CD4-positive, alpha-beta memory T cell (primary cell): ENCODE results near the gene RASGRP1. TPM values are rescaled to one million over a fixed set of nuclear protein-coding genes. Genes with fewer than 3 reads are reported as not detected.

ENCODE experiments used
- CTCF ChIA-PET: fragments of 350-600 bp; sonication (Branson Sonifier 250); formaldehyde crosslinking; loops from one replicate; lab custom pipeline; 2021; ENCODE audit warnings: inconsistent platforms; ENCODE audit not compliant: partially characterized antibody; lab: Charles Lee
- POLR2A ChIA-PET: fragments of 350-600 bp; sonication (Branson Sonifier 250); formaldehyde crosslinking; loops from one replicate; lab custom pipeline; 2021; ENCODE audit not compliant: partially characterized antibody; lab: Charles Lee
- DNase-seq, 5 donors: peaks; one replicate each; pipeline versions ENCODE4 v3.0.0 to v3.0.0-alpha.2; 2020 to 2022; ENCODE audit warnings: mixed read lengths in 1 of 5
- H3K27ac ChIP-seq: one replicate; pipeline ENCODE4 v1.7.0; 2013; ENCODE audit warnings: low read depth, low read length
- H3K27me3 ChIP-seq: 2 replicates; pipeline ENCODE4 v1.7.0; 2013; ENCODE audit warnings: mild to moderate bottlenecking, low read length, moderate library complexity; ENCODE audit not compliant: insufficient read depth
- H3K36me3 ChIP-seq: 2 replicates; pipeline ENCODE4 v1.7.0; 2013; ENCODE audit warnings: mild to moderate bottlenecking, low read length, moderate library complexity; ENCODE audit not compliant: insufficient read depth
- H3K4me1 ChIP-seq: 2 replicates; pipeline ENCODE4 v1.7.0; 2013; ENCODE audit warnings: mild to moderate bottlenecking, low read length, moderate library complexity; ENCODE audit not compliant: insufficient read depth
- H3K4me3 ChIP-seq, 2 donors: one replicate each; pipeline ENCODE4 v1.7.0; 2013; ENCODE audit warnings: low read length in 2 of 2, mild to moderate bottlenecking in 1 of 2
- H3K9me3 ChIP-seq, 2 donors: one replicate each; pipeline ENCODE4 v1.7.0; 2013; ENCODE audit warnings: low read length in 2 of 2, control low read depth in 1 of 2; ENCODE audit not compliant: control insufficient read depth in 1 of 2
- H3K27ac Mint-ChIP-seq, 7 donors: one replicate each; pipeline ENCODE4 v1.8.0; 2020 to 2021; ENCODE audit warnings: mixed read lengths in 7 of 7, mild to moderate bottlenecking in 6 of 7, inconsistent platforms in 3 of 7, moderate library complexity in 3 of 7
- H3K27me3 Mint-ChIP-seq, 2 donors: one replicate each; pipeline ENCODE4 v1.8.0; 2020 to 2021; ENCODE audit warnings: mixed read lengths in 2 of 2
- H3K36me3 Mint-ChIP-seq, 2 donors: one replicate each; pipeline ENCODE4 v1.8.0; 2020 to 2021; ENCODE audit warnings: mixed read lengths in 2 of 2, inconsistent platforms in 1 of 2, mild to moderate bottlenecking in 1 of 2
- H3K4me1 Mint-ChIP-seq, 4 donors: one replicate each; pipeline ENCODE4 v1.8.0; 2020 to 2021; ENCODE audit warnings: mixed read lengths in 4 of 4, mild to moderate bottlenecking in 1 of 4
- H3K4me3 Mint-ChIP-seq, 8 donors: one replicate each; pipeline ENCODE4 v1.8.0; 2020 to 2021; ENCODE audit warnings: mixed read lengths in 8 of 8, mild to moderate bottlenecking in 7 of 8, moderate library complexity in 6 of 8, inconsistent platforms in 3 of 8
- H3K9me3 Mint-ChIP-seq, 8 donors: one replicate each; pipeline ENCODE4 v1.8.0; 2020 to 2021; ENCODE audit warnings: mixed read lengths in 8 of 8, mild to moderate bottlenecking in 5 of 8, inconsistent platforms in 3 of 8, moderate library complexity in 1 of 8
- intact Hi-C: fragments of 100-400 bp; cut with micrococcal nuclease; formaldehyde crosslinking; loops from one replicate; pipeline ENCODE4 v1.15.1; 2023
- polyA plus RNA-seq, 2 donors: library from polyadenylated mRNA; unstranded; fragments of 300-500 nt; fragmentation: Illumina TruSeq; gene quantifications; one replicate each; pipeline ENCODE4 v1.2.3, GENCODE V29; 2021
- total RNA-seq, 2 experiments: library from RNA; stranded (reverse); gene quantifications; one replicate each; pipeline ENCODE4 v1.2.3, GENCODE V29; 2021

RASGRP1 gene
- total and polyA plus RNA-seq, 4 experiments from 2014 or later, result 47.8 to 125 (median 104) TPM

GRCh38 chr15:38533926-38534325 is 30.7 kb downstream of the RASGRP1 start:
- H3K4me1 Mint-ChIP-seq, result peaks cover 81 to 100% (median 91%) of the 10 kb centered on the region in 4 donors
- H3K4me3 Mint-ChIP-seq, result peak overlapping the region in 7 of 8 donors; percentile 6 to 80 (median 61)
- Histone ChIP-seq H3K27ac (peak overlapping the region; percentile 23), H3K27me3 (no peaks in the 10 kb centered on the region), H3K36me3 (peaks cover 44% of the 10 kb centered on the region), H3K9me3 (no peaks in the 10 kb centered on the region), H3K4me1 (peaks cover 96% of the 10 kb centered on the region), H3K4me3 (no peak overlapping the region)
- DNase-seq, result no peak
- ChIA-PET POLR2A (interaction anchor here (0.8 to 4.4 kb wide), 12 partner anchors 8 to 156 kb away, joined by 3 to 23 read pairs (median 4); partner anchors contain the start of gene RASGRP1), CTCF (interaction anchor here (0.9 to 6.2 kb wide), 10 partner anchors 8 to 165 kb away, joined by 3 to 59 read pairs (median 5); partner anchors contain the start of gene RASGRP1)
- intact Hi-C loops, result no loop called here
- H3K36me3 Mint-ChIP-seq, result peaks cover 62 to 86% of the 10 kb centered on the region in 2 donors
- no peaks in the 10 kb centered on the region for H3K9me3 Mint-ChIP-seq
- no peaks in the 10 kb centered on the region for H3K27me3 Mint-ChIP-seq
- peak overlapping the region in 6 of 7 donors; percentile 61 to 91 (median 79) for H3K27ac Mint-ChIP-seq

DNA sequence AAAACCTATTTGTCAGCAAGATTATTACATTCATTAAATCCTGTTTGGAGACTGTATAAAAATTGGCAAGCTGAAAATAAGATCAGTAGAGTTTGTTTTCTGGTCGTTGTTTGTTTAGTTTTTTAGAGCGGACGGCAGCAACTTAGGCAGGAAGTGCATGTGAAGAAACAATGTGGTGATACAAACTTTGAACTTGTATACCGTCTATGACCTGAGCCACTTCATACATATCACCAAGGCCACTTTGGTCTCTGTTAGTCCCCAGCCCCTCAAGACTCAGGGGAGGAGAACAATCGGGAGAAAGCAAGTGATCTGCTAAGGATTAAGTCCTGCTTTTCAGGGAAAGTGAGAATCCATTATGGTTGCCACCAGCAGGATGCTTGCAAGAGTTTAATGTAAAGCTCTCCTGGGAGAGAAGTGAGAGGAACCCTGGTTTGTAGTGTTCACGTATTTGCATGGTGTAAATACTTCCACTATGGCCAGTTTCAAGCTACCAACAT is 31.1 kb downstream of the RASGRP1 start:
- ChIA-PET CTCF (interaction anchor here (1.2 to 6.2 kb wide), 9 partner anchors 8 to 166 kb away, joined by 4 to 59 read pairs (median 5); partner anchors contain the start of gene RASGRP1), POLR2A (interaction anchor here (0.8 to 4.4 kb wide), 13 partner anchors 8 to 157 kb away, joined by 3 to 23 read pairs (median 4); partner anchors contain the start of gene RASGRP1)
- Histone ChIP-seq H3K9me3 (no peaks in the 10 kb centered on the region), H3K27me3 (no peaks in the 10 kb centered on the region), H3K27ac (peak overlapping the region; percentile 23), H3K4me1 (peaks cover 95% of the 10 kb centered on the region), H3K4me3 (no peak overlapping the region), H3K36me3 (peaks cover 47% of the 10 kb centered on the region)
- peaks cover 80 to 100% (median 90%) of the 10 kb centered on the region in 4 donors for H3K4me1 Mint-ChIP-seq
- H3K9me3 Mint-ChIP-seq, result no peaks in the 10 kb centered on the region
- peak overlapping the region; percentile 44 to 91 (median 65) for H3K27ac Mint-ChIP-seq
- intact Hi-C loops, result no loop called here
- H3K27me3 Mint-ChIP-seq, result no peaks in the 10 kb centered on the region
- peaks cover 66 to 88% of the 10 kb centered on the region in 2 donors for H3K36me3 Mint-ChIP-seq
- H3K4me3 Mint-ChIP-seq, result peak overlapping the region; percentile 3 to 80 (median 52)
- DNase-seq, result no peak

GRCh38 chr15:38532728-38533127 is 31.9 kb downstream of the RASGRP1 start:
- H3K36me3 ChIP-seq, result peaks cover 47% of the 10 kb centered on the region
- H3K4me1 ChIP-seq, result peaks cover 93% of the 10 kb centered on the region
- Mint-ChIP-seq H3K27ac (peak overlapping the region; percentile 64 to 91 (median 79)), H3K36me3 (peaks cover 71 to 87% of the 10 kb centered on the region in 2 donors), H3K9me3 (no peaks in the 10 kb centered on the region), H3K27me3 (no peaks in the 10 kb centered on the region), H3K4me3 (peak overlapping the region in 7 of 8 donors; percentile 11 to 80 (median 53)), H3K4me1 (peaks cover 79 to 100% (median 89%) of the 10 kb centered on the region in 4 donors)
- POLR2A ChIA-PET, result interaction anchor here (0.8 to 4.4 kb wide), 7 partner anchors 9 to 151 kb away, joined by 3 to 23 read pairs (median 5); partner anchors contain the start of gene RASGRP1
- CTCF ChIA-PET, result interaction anchor here (1.5 to 6.2 kb wide), 6 partner anchors 27 to 167 kb away, joined by 5 to 59 read pairs (median 21); partner anchors contain the start of gene RASGRP1
- peak overlapping the region; percentile 23 for H3K27ac ChIP-seq
- intact Hi-C loops, result no loop called here
- H3K9me3 ChIP-seq, result no peaks in the 10 kb centered on the region
- H3K4me3 ChIP-seq, result no peak overlapping the region
- DNase-seq, result no peak
- no peaks in the 10 kb centered on the region for H3K27me3 ChIP-seq

DNA sequence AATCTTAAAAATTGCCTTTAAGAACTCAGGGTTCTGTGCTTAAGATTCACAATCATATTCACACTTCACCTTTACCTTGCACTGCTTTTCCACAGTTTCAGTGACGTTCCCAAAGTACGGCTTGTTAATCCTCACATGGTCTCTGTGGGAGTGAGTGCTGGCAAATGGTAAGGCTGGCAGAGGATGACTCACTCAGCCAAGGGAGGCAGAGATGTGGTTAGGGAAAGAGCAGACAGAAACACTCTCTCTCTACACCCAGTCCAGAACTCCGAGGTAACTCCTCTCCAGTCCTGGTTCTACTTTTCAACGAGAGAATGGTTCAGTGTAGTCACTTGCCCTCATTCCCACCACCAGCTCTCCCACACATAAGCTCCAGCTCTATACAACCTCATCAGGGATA is 33.1 kb downstream of the RASGRP1 start:
- H3K9me3 ChIP-seq, result no peaks in the 10 kb centered on the region
- ChIA-PET CTCF (interaction anchor here (1.3 to 6.2 kb wide), 7 partner anchors 28 to 168 kb away, joined by 3 to 59 read pairs (median 8); partner anchors contain the start of genes FAM98B and RASGRP1), POLR2A (interaction anchor here (1.2 to 4.4 kb wide), 4 partner anchors 13 to 153 kb away, joined by 3 to 23 read pairs (median 10); partner anchors contain the start of gene RASGRP1)
- H3K4me3 Mint-ChIP-seq, result peak overlapping the region in 6 of 8 donors; percentile 34 to 80 (median 47)
- H3K36me3 Mint-ChIP-seq, result peaks cover 69 to 88% of the 10 kb centered on the region in 2 donors
- peaks cover 72 to 99% (median 85%) of the 10 kb centered on the region in 4 donors for H3K4me1 Mint-ChIP-seq
- H3K27me3 Mint-ChIP-seq, result no peaks in the 10 kb centered on the region
- H3K36me3 ChIP-seq, result peaks cover 51% of the 10 kb centered on the region
- no peak overlapping the region for H3K4me3 ChIP-seq
- intact Hi-C loops, result loop anchor here (2.0 kb wide), 1 partner anchor 13 kb away; no protein-coding TSS in a partner anchor
- DNase-seq, result no peak
- H3K9me3 Mint-ChIP-seq, result no peaks in the 10 kb centered on the region
- peak overlapping the region; percentile 2 to 90 (median 88) for H3K27ac Mint-ChIP-seq
- H3K27ac ChIP-seq, result peak overlapping the region; percentile 5
- no peaks in the 10 kb centered on the region for H3K27me3 ChIP-seq
- peaks cover 90% of the 10 kb centered on the region for H3K4me1 ChIP-seq

- no peaks in the 10 kb centered on the region for H3K9me3 ChIP-seq
- H3K4me1 Mint-ChIP-seq, result peaks cover 65 to 99% (median 82%) of the 10 kb centered on the region in 4 donors
- H3K27me3 ChIP-seq, result no peaks in the 10 kb centered on the region
- intact Hi-C loops, result loop anchor here (2.0 kb wide), 1 partner anchor 15 kb away; no protein-coding TSS in a partner anchor
- peak overlapping the region in 6 of 7 donors; percentile 64 to 87 (median 79) for H3K27ac Mint-ChIP-seq
- no peaks in the 10 kb centered on the region for H3K27me3 Mint-ChIP-seq
- H3K27ac ChIP-seq, result no peak overlapping the region
- H3K4me1 ChIP-seq, result peaks cover 79% of the 10 kb centered on the region
- ChIA-PET POLR2A (interaction anchor here (0.8 to 1.8 kb wide), 3 partner anchors 29 to 154 kb away, joined by 3 to 7 read pairs (median 6); no protein-coding TSS in a partner anchor), CTCF (interaction anchor here (2.2 to 6.2 kb wide), 3 partner anchors 34 to 170 kb away, joined by 8 to 51 read pairs (median 25); partner anchors contain the start of gene RASGRP1)
- H3K4me3 Mint-ChIP-seq, result peak overlapping the region in 2 of 8 donors; percentile 33 to 55
- H3K4me3 ChIP-seq, result no peak overlapping the region
- no peaks in the 10 kb centered on the region for H3K9me3 Mint-ChIP-seq
- H3K36me3 ChIP-seq, result peaks cover 47% of the 10 kb centered on the region
- peaks cover 72 to 87% of the 10 kb centered on the region in 2 donors for H3K36me3 Mint-ChIP-seq
- DNase-seq, result peak in 1 of 5 donors; percentile 39
These were observed 34.5 kb downstream of the RASGRP1 start for GRCh38 chr15:38530113-38530512.

GRCh38 chr15:38528294-38528693 is 36.3 kb downstream of the RASGRP1 start:
- peak overlapping the region in 2 of 8 donors; percentile 0 to 8 for H3K4me3 Mint-ChIP-seq
- peaks cover 58% of the 10 kb centered on the region for H3K36me3 ChIP-seq

More at GRCh38 chr15:38528294-38528693, 36.3 kb downstream of the RASGRP1 start:
- Mint-ChIP-seq H3K27ac (peak overlapping the region; percentile 40 to 89 (median 74)), H3K36me3 (peaks cover 68 to 84% of the 10 kb centered on the region in 2 donors), H3K9me3 (no peaks in the 10 kb centered on the region), H3K4me1 (peaks cover 57 to 94% (median 76%) of the 10 kb centered on the region in 4 donors), H3K27me3 (no peaks in the 10 kb centered on the region)
- no peaks in the 10 kb centered on the region for H3K9me3 ChIP-seq
- H3K27ac ChIP-seq, result no peak overlapping the region
- intact Hi-C loops, result no loop called here
- CTCF ChIA-PET, result interaction anchor here (0.8 to 1.7 kb wide), 3 partner anchors 35 to 171 kb away, joined by 3 to 5 read pairs (median 5); no protein-coding TSS in a partner anchor
- peaks cover 61% of the 10 kb centered on the region for H3K4me1 ChIP-seq
- POLR2A ChIA-PET, result interaction anchor here (1.1 to 2.8 kb wide), 2 partner anchors 35 to 161 kb away, joined by 3 to 8 read pairs; no protein-coding TSS in a partner anchor
- H3K27me3 ChIP-seq, result no peaks in the 10 kb centered on the region
- H3K4me3 ChIP-seq, result no peak overlapping the region
- DNase-seq, result no peak
